AG09319 (cell line): ENCODE measurements around the gene ELL.

ENCODE experiments used
- DNase-seq: peaks from one replicate; pipeline ENCODE4 v3.0.0-alpha.2; 2010; ENCODE audit warnings: low read depth; ENCODE audit errors: extremely low read depth
- TF ChIP-seq, protein P1 (sequence below): IDR thresholded peaks from 2 replicates; pipeline ENCODE4 v1.5.1; 2011; ENCODE audit warnings: low read depth, mild to moderate bottlenecking, inconsistent platforms, low read length, moderate library complexity

Gene ELL

DNA sequence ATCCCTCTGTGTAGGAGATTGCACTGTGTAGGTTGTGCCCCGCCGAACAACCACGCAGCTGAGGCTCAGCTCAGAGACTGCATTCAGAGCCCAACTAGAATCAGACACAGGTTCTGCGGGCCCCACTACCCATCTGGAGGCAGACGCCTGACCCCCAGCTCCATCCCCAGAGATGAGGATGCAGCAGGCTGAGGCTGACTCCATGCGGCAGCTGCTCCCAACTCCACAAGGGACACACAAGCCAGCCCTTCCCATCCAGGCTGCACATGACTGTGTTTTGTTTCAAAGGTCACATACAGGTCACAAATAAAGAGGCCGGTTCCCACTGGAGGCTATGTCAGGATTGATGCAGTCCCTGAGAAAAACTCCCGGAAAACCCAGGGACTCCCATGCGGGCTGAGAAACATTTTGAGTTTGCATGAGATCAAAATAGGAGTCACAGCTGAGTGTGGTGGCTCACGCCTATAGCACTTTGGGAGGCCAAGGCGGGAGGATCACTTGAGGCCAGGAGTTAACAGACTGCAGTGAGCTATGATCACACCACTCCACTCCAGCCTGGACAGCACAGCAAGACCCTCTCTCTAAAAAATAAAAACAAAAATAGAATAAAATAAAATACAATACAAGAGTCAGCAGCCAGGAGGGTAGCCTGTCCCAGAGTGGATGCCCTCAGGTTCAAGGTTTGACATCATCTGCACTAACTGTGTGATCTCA is 14.0 kb downstream of the ELL start:
- no peak for DNase-seq
- TF ChIP-seq, protein P1, sequence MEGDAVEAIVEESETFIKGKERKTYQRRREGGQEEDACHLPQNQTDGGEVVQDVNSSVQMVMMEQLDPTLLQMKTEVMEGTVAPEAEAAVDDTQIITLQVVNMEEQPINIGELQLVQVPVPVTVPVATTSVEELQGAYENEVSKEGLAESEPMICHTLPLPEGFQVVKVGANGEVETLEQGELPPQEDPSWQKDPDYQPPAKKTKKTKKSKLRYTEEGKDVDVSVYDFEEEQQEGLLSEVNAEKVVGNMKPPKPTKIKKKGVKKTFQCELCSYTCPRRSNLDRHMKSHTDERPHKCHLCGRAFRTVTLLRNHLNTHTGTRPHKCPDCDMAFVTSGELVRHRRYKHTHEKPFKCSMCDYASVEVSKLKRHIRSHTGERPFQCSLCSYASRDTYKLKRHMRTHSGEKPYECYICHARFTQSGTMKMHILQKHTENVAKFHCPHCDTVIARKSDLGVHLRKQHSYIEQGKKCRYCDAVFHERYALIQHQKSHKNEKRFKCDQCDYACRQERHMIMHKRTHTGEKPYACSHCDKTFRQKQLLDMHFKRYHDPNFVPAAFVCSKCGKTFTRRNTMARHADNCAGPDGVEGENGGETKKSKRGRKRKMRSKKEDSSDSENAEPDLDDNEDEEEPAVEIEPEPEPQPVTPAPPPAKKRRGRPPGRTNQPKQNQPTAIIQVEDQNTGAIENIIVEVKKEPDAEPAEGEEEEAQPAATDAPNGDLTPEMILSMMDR = no peak

DNA sequence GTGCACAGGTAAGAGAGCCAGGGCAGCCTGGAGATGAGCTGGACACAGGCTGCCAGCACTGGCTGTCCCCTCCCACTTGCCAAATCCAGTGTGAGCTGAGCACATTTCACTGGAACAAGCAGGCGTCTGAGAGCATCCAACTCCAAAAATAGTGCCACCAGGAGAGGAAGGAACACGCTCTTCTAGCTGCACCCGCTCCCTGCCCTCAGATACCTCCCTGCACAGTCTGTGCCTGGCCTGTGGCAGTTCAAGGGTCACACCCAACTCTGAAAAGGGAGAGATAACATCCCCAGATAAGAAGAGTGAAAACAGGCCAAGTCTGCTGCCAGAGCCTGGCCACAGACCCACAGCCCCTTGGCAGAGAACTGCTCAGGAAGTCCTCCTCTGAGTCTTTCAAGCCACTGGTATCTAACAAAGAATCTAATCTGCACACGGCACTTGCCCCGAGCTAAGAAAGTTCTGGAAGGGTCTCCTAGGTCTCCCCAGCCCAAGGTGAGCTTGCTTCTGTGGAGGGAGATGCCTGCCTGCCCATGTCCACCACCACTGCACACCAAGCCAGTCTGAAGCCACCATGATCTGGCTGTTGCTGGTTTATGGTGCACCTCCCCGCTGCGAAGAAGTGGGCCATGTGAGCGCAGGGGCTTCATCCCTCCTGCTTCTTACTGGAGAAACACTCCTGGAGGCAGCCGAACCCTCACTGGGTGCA is 14.7 kb downstream of the ELL start:
- no peak for DNase-seq

DNA sequence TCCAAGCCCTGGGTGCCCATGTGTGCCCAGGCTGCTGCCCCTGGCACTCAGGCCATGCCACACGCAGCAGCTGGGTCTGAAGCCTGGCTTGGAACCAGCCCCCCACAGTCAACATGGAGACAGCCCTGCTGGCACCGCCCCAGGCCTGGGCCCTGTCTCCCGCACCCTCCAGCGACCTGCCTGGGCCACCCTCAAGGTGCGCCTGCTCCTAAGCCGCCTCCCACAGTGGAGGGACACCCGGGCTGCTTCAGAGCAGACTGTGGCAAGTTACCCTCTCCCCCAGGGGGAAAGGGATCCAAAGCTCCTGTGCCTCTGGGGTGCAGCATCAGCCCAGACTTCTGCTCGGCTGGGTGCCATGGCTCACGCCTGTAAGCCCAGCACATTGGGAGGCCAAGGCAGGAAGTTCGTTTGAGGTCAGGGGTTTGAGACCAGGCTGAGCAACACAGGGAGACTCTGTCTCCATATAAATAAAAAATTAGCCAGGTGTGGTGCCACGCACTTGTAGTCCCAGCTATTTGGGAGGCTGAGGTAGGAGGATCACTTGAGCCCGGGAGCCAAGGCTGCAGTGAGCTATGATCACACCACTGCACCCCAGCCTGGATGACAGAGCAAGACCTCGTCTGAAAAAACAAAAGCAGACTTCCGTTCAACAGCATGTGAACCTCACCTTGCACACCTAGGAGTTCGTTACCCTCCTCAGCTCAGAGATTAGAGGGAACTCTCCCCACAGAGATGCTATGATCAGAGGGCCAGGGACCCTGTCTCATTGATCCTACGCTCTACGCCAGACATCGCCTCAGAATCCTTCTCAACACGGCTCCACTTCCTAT is 15.6 kb downstream of the ELL start:
- DNase-seq = no peak
- TF ChIP-seq, protein P1 = no peak

More for the DNA sequence above, 14.7 kb downstream of the ELL start:
- TF ChIP-seq, protein P1 = no peak

DNA sequence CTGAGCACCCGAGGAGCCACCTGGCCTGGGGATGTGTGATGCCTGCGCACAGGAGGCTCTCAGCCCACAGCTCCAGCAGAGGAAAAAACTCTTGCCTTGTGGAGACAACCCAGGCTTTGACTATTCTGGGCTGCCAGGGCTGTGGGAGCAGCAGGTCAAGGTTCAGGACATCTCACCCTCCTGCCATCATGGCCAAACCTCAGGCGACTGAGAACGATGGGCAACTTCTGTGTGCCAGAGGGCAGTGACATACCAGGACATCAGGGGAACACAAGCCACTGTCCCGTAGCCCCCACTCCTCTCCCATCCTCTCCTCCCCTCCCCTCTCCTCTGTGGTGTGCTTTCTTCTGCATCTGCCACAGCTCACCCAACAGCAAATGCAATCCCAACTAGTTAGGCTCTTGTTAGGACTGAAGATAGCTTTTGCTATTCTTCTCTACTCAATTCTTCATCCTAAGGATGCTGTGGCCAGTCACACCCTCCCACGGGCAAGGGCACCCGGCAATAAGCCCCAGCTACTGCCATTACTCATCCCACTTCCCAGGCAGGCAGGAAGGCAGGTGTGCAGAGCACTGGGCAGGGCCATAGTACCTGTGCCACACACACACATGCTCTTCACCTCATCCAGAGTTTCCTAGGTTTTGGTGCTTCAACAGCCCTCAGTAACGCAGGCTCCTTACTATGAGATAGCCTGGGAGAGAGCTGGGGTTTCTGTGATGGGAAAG is 16.8 kb downstream of the ELL start:
- TF ChIP-seq, protein P1 = no peak
- DNase-seq = no peak

DNA sequence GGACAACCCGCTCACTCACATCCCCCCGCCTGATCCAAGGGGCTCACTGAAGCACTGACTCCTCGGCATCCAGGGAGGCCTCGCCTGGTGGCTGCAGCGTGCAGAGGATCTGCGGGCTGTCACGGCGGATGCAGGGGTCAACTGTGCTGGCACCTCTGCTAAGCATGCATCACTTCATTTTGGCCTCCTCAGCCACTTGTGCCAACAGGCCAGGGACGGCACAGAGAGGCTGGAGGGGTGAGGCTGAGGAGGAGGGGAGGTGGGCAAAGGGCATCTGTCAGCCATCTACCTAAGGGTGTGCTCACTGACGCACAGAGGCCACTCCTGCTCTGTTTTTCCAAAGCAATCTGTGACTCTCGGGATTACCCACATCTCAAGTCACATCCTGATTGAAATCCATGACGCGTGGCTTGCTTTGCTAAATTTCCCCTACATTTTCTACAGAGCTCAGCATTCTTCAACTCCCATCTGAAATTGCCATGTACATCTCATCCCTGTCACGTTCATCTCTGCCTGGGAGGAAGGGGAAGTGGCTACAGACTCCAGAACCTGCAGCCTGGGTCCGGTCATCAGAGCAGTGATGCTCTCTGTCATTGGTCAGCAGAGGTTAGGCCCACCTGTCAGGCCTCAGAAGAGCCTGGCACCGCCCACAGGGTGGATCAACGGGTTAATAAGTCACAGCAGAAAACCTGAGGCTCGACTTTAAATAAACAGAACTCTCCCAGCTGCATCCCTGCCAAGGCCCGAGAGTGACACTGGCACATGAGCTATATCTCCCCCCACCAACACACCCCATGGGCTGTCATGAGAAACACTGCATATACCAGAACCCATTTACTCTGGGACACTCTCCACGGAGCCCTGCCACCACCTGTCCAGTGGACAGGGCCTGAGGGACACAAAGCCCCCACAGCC is 17.6 kb downstream of the ELL start:
- TF ChIP-seq, protein P1 = no peak
- DNase-seq = no peak

DNA sequence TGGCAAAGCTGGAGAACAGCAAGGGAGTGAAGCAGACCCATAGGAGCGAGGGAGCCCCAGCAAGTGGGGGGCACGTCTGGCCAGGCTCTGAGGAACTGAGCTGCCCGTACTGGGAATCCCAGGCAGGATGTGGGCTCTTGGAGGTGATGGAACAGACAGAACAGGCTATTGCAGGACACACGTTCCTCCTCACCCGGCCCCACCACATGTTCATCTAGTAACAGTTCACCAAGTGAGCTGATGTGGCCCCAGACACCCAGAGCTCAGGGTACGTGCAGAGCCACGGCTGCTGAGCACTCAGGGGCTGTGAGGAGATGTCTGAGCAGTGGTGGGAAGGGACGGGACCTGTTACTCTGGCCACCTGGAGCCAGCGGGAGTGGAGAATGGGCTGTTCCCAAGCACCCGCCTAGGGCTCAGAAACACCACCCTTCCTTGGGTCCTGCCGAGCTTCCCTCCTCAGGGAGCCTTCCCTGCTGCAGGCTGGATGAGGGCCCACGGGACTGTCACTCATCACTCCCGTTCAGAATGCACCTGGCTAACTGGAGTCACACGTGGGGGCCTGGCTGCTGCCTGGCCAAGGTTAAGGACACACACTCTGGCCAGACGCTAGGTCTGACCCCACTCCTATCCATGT is 18.4 kb downstream of the ELL start:
- TF ChIP-seq, protein P1 = no peak
- no peak for DNase-seq
